ENCODE data around the gene SCN10A. TPM values are rescaled to one million over a fixed set of nuclear protein-coding genes. Genes with fewer than 3 reads are reported as not detected.

Gene SCN10A
- total and polyA plus RNA-seq, 5 experiments from 2014 or later = not detected

Other genes starting within 250 kb of the SCN10A start
- under 1 TPM; 0.25 to 0.55 TPM for gene SCN5A, start 166.5 kb downstream of the SCN10A start, total RNA-seq
- gene SCN5A, start 166.5 kb downstream of the SCN10A start, polyA plus RNA-seq = not detected
- gene SCN11A, start 235.7 kb upstream of the SCN10A start, total RNA-seq = under 1 TPM; 0.39 to 0.47 TPM
- not detected for gene SCN11A, start 235.7 kb upstream of the SCN10A start, polyA plus RNA-seq
- 10 to 100 TPM; 66.5 to 70.8 TPM for gene WDR48, start 235.8 kb upstream of the SCN10A start, total RNA-seq
- 10 to 100 TPM; 32.7 to 37.3 (median 33.3) TPM for gene WDR48, start 235.8 kb upstream of the SCN10A start, polyA plus RNA-seq

Data from naive thymus-derived CD8-positive, alpha-beta T cell (primary cell).